CD4-positive, alpha-beta T cell treated with Interleukin-12 subunit alpha and Interleukin-12 subunit beta, for 1 hour (primary cell): ENCODE measurements around the gene GSK3A.
"Not testable (repeated sequence)": the region's sequence is repeated elsewhere in the genome, so short reads cannot be mapped to it uniquely, and the experiment has no call there.

ENCODE experiments used
- DNase-seq: peaks from one replicate; pipeline ENCODE4 v3.0.0-alpha.2; 2020

Gene GSK3A

DNA sequence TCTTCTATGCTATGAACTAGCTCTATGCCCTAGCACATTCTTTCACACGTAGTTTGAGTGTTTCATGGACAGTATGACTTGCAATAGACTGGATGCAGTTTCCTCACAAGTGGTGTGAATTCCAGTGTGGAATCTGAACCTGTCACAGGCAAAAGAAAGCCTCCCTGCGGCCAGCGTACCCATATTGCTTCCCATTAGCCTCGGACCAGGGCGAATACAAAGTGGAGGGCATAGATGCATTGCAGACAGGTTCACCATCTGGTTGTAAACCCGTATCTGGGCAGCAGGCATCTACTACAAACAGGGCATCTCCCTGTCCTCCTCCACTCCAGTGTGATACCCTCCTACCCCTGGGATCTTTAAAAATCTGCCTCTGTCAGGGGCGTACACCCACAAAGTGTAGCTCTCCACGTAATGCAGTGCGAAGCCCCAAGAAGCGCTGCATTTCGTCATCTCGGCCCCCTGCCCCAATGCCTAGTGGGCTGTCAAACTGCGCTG lies 25.3 kb upstream of the GSK3A start:
- no peak for DNase-seq

DNA sequence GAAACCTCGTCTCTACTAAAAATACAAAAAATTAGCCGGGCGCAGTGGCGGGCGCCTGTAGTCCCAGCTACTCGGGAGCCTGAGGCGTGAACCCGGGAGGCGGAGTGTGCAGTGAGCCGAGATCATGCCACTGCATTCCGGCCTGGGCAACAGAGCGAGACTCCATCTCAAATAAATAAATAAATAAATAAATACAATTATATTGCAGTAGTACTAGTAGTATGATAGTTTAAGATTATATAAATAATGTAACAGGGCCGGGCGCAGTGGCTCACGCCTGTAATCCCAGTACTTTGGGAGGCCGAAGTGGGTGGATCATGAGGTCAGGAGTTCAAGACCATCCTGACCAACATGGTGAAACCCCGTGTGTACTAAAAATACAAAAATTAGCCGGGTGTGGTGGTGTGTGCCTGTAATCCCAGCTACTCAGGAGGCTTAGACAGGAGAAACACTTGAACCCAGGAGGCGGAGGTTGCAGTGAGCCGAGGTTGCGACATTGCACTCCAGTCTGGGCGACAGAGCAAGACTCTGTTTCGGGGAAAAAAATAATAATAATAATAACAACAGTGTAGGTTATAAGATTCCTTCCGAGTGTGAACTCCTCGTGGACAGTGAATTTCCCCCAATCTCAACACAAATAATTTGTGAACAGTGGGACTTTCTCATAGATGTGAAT lies 24.7 kb upstream of the GSK3A start:
- not testable (repeated sequence) for DNase-seq

DNA sequence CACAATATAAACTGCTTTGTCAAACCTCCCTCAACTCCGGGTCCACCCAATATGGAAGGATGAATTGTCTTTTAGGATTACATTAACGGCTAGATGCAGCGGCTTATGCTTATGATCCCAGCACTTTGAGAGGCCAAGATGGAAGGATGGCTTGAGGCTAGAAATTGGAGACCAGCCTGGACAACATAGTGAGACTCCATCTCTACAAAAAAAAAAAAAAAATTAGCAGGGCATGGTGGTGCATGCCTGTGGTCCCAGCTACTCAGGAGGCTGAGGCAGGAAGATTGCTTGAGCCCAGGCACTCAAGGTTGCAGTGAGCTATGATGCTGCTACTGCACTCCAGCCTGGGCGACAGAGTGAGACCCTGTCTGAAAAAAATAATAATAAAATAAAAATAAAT lies 23.7 kb upstream of the GSK3A start:
- DNase-seq, result not testable (repeated sequence)

DNA sequence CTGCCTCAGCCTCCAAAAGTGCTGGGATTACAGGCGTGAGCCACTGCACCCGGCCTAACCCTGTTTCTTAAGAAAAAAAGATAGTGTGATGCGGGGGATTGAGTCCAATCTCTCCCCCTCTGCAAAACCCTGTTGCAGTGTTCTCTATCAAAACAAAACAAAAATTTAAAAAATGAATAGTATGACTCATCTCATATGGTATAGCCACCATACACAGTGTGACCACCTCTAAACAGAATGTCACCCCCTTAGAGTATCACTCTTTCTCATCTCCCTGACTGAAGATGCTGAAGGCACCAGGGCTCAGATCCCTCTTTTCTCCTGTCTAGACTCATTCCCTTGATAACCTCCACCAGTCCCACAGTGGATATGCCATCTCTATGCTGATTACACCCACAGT lies 19.4 kb upstream of the GSK3A start:
- DNase-seq, result no peak

DNA sequence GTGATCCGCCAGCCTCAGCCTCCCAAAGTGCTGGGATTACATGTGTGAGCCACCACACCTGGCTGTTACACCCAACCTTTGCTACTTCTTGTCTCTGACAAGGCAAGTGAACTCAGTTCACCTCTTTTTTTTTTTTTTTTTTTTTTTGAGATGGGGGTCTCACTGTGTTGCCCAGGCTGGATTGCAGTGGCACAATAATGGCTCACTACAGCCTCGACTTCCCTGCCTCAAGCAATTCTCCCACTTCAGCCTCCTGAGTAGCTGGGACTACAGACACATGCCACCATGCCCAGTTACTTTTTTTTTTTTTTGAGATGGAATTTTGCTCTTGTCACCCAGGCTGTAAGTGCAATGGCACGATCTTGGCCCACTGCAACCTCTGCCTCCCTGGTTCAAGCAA lies 15.4 kb upstream of the GSK3A start:
- not testable (repeated sequence) for DNase-seq

DNA sequence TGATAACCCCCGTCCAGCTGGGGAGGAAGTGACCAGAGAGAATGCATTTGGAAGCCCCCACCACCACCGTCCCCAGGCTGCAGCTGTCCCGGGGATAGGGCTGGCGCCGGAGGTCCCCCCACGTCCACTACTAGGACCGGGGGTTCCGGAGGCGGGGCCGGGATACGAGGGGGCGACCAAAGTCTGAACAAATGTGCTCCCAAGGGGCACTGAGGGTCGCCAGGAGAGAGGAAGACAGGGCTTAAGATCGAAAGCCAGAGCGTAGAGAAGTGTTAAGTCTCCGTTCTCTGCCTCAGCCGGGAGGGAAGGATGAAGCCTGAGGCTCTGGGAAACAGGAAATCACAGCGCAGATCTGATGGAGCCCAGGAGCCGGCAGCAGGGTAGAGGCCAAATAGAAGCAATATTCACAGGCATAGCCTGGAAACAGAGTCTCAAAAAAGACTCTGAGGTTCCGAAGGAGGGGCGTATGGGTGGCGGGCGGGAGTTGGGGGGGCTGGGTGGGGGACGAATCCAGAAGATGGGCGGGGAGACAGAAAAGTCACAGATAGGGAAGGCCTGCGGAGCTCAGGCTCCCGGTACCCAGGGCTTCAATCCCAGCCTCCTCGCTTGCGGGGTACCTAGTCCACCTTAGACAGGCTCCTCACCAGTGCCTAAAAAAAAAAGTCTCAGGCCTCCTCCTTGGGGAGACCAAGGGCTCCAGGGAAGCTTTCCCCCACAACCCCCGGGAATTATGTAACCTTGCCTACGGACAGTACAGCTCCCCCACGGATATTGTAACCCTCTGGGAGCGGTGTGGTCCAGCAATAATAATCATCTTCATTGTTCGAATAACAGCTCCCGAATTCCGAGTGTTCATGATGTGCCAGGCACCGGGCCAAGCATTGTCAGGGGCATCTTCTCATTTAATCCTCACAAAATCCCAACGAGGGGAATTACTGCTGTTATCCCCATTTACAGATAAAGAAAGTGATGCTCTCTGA lies 13.7 kb upstream of the GSK3A start:
- no peak for DNase-seq

DNA sequence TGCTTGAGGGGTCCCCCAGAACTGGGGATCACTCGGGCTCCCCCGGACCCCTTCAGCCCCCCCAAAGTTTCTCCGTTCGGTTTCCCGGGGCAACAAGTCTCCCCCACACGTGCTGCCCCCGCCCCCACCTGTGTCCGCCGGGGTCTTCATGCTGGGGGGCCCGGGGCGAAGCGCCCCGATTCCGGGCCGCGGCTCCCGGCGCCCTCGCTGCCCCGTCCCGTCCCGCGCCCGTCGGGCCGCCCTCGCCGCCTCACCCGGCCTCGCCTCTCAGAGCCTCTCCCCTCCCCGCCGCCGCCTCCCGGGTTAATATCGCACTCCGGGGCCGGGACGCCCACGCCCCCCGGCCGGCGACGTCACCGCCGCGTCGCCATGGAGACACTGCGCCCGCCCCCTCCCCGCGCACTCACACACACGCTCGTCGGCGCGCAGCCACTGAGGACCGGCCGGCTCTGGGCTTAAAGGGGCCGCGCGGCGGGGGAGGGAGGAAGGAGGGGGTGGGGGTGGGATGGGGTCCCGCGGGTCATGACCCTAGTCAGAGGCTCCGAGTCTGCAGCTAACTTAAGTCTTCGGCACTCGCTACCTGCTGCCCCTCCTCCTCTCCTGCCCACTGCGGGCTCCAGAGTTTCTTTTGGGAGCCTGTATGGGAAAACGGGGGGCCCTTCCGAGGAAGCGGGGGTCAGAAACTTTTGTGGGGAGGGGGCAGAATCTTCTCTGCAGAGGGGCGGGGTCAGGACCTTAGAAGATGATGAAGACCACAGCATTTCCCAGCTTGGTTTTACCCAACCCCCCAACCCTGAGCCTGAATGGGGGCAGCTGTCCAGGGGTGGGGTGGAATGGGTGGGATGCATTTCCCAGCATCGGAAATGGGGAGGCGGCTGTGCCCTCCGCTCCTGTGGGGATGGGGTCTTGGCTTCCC lies 12.7 kb upstream of the GSK3A start, which contains the start of gene ERF:
Gene ERF, minus strand, starts transcription at position 279 of the 916 bp plus-strand sequence. Its CDS starts 129 bp downstream, at position 150.
- DNase-seq, result peak; percentile 96

DNA sequence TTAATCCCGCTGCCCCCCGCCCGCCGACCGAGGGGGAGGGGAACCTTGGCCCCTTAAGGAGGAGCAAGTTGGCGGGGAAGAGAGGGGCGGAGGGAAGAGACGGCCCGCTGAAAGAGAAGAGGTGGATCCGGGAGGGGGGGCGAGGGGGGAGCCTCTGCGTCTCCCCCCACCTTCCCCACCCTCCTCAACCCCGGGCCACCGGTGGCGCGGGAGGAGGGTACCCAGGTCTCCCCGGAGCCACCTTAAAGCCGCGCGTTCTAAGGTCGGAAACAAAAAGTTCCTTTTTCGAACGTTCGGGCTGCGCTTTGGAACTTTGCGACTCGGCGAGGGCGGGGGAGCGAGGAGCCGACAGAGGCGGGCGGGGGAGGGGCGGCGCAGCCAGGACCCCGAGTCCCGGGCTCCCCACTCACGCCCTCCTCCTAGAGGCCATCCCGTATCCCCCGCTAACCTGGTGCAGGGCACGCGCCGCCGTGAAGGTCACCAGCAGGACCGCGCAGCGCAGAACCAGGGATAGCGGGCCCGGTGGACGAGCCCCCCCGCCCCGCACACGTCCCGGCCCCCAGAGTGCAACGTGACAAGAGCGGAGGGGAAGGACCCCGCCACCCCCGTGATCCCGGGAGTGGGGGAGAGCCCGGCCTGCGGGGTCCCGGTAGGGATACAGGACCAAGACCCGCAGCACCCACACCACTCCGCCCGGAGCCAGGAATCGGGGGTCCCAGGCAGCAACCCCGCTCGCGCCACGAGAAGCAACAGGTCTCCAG lies 11.9 kb upstream of the GSK3A start:
- DNase-seq, result peak; percentile 78

DNA sequence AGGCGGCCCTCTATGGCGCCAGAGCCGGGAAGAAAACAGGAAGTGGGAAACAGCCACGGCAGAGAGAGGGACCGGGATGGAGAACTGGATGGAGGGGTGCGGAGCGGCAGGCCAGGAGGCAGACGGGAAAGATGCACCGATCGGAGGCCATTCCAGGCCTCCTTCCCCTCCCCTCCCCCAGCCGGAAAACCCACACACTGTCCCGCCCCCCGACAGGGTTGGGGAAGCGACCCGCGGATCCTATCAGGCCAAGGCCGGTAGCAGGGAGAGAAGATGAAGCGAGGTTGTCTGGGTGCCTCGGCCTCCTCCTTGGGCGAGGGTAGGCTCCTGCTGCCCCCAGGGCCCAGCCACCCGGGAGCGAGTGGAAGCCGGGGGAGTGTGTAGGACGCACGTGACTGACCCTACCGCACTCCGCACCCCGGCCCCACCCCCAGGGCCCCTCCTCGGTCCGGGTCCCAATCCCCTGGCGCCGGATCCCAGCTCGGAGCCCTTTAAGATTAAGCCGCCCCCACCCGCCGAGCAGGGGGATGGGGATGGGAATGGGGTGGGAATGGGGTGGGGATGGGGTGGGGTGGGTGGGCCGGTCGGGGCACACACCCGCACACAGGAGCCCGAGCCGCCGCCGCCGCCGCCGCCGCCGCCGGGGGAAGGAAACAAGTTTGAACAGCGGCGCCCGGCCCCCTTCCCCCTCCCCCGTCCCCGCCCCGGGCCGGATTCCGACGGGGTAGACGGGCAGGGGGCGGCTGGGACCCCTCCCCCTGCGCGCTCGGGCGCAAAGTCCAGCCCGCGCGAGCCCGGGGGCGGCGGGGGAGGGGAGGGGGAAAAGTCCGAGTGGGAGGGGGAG lies 11.1 kb upstream of the GSK3A start:
- DNase-seq, result peak; percentile 62

DNA sequence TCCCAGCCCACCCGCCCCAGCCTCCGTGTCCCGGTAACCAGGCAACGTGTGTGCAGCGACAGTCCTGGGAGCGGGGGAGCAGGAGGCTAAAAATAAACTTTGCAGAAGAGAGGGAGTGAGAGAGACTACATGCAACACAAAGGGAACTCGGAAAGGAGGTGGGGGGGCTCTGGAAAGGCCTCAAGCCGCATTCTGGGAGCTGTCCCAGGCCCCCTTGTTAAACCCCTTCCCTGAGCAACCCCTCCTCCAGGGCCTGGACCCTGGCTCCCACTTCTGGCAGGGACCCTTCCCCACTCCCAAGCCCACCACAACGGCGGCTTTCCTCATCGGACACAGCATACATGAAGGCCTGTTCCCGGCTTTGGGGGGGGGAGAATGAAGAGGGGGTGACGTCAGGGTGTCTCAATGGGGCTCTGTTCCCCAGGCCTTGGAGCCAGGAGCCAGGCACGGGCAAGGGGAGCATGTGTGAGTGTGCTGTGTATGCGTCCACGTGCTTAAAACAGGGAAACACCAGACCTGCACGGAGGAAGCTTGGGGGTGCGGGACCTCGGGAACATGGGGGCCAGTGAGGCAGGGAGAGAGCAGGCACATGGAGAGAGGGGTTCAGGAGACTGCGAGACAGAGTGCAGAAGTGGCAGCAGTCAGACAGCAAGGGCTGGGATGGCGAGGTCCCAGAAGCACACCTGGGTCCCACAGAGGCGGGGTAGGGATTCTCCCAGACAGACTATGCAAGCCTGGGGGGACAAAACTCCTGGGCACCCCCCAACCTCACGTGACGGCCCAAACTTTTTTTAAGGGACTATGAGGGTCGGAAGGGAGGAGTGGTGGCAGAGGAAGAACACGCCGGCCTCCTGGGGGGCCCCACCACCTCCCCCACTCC lies 10.2 kb upstream of the GSK3A start:
- peak; percentile 31 for DNase-seq

DNA sequence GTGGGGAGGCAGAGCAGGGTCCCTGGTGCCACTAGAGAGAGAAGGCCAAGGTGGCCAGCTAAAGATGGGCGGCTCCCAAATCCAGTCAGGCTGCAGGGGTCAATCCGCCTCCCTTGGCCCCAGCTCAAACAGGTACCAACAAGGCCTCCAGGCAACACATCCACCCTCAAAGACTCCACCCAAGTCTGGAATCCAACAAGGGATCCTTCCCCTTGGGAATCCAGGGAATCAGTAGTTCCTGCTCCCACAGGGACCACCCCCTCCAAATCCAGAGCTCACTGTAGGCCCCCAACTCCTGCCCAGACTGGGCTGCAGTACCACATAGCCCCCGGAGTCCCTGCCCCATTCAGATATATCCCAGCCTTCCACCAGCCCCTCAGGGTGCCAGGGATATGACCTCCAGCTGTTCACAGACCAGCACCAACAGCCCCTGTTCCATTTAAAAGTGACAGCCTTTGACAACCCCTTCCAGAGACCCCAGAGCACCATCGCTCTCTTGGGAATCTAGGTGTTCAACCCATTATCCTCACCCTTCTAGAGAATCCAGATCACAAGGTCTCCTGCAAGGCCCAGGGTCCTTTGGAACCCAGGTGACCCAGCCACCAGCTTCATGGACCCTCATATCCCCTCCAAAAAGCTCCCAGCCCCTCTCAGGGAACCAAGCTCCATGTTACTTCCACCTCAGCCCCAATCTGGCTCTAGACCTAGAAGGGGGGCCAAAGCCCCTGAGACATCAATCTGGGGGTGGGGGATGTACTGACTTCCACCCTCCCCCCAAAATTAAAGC lies 9.4 kb upstream of the GSK3A start:
- DNase-seq, result no peak

DNA sequence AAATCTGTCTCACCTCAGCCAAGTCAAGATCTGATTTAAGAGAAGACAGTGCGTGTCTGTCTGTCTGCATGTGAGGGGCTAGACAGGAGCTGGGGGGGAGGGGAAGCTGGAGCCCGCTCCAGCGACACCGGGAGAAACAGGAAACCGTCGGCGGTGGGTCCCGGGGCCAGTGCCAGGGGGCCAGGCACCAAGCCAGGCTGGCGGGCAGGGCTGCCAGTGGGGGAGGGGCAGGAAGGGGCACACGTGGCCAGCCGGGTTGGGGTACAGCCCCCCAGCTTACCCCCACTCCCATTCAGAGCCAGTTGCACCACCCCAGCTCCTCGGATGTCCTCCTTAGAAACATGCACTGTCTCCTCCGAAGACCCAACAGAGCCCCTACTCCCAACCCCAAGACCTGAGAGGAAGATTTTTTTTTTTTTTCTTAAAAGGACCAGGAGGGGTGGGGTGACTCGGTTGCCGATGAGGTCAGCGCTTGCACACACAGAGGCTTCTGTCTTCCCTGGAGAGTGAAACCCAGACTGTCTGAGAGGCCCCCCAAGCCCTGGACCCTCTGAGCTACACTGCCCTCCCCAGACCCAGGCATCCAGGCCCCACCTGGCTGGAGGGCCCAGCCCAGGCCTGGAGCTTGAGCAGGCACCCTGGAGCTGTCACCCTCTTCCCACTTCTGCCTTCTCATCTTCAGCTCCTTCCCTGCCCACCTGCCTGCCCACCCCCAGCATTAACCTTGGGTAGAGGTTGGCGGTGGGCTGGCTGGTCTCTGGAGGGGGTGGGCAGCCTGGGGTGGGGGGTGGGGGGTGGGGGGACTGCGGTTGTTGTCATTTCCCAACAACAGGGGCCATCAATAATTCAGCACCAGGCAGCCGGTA lies 8.5 kb upstream of the GSK3A start:
- DNase-seq, result peak; percentile 28

DNA sequence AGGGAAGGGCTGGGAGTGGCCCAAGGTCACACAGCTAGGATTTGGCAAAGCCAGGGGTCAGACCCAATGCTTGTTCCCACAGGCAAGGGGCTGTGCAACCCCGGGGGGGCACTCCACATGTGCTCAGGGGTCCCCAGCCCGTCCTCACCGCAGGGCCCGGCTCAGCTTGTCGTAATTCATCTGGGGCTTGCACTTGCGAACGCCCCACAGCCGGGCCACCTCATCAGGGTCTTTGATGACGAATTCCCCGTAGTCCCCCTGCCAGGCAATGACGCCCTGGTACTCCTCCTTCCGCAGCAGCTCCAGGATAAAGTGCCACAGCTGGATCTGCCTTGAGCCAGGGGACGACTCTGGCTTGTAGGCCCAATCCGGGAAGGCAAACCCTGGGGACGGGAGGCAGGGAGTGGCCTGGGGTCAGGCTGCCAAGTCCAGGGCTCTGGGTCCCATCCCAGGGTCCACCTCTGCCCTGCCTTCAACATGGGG lies 7.8 kb upstream of the GSK3A start:
- DNase-seq, result peak; percentile 19

DNA sequence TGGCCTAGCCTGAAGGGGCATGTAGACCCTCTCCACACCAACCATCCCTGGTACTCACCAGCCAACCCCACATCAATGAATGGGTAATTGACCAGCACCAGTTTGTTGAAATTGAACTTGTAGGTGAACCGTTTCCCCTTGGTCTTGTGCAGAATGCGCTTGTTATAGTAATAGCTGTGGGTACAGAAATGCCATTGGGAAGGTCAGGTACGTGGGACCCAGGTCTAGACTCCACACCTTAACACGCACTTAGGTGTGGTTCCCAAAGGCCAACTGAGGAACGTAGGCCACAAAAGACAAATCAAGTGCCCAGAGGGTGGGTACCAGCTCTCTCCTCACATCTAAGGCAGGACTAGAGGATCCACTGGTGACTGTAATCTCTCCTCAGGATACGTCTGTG lies 7.4 kb upstream of the GSK3A start:
- DNase-seq, result peak; percentile 18

DNA sequence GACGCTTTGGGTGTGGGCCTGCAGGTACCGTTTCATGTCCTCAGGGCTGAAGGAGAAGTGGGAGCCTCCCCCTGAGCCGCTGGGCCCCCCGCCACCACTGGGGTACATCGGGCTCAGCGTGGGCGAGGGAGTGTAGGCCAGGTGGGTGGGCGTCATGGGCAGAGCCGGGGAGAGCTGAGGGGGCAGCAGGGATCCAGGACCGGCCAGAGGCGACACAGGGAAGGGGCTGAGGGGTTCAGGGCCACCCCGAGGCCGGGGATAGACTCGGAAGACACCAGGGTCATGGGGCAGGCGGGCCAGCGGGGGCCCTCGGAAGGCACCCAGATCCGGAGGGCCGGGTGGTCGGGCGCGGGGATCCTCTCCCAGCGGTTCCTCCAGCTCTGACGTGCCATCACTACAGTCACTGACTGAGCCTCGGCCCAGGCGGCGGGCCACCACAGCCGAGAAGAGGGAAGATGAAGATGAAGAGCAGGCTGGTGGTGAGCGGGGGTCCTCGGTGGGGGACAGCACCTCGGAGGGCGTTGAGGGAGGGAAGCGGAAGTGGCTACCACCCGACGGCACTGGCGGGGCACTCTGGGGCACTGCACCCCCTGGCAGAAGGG lies 6.8 kb upstream of the GSK3A start:
- peak; percentile 32 for DNase-seq

DNA sequence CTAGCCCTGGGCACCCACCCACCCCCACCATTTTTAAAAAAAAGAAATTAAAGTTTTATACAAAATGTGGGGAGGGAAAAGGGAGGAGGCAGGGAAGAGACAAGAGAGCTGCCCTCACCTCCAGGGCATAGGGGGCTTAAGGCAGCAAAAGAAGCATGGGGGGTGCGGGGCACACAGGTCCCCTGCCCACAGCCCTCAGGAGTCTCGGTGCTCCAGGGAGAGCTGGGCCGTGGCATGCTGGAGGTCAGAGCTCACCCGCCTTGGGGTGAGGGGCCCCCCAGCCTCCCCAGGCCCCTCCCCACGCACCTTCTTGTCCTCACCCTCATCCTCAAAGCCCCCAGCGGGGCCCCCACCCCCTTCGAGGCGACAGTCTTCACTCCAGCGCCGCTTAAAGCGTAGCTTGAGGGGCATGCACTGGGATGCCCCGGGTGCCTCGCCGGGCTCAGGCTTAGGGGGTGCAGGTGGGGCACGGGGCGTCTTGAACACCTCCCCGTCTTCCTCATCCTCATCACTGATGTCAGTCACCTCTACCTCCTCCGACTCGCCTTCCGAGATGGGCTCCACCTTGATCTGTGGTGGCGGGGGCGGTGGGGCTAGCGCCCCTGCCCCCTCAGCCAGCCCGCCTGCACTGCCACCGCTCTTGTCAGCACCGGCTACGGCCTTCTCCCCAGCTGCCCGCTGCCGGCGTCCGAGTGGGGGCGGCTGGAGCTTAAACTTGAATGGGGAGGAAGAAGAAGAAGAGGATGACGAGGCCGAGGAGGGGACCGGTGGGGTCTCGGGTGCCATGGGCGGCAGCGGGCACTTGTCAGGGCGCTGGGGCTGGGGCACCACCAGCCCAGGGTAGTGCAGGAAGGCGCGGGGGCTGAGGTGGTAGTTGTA lies 6.1 kb upstream of the GSK3A start:
- peak; percentile 36 for DNase-seq
